Stimulated activated CD8-positive, alpha-beta memory T cell treated with anti-CD3 and anti-CD28 coated beads, Interleukin-2, amount 100 ng/mL, for 48 hours (primary cell): Measurements from ENCODE around the gene FRMD5.

Experiments
- DNase-seq, 2 donors: peaks; one replicate each; pipeline ENCODE4 v3.0.0-alpha.2; 2020; ENCODE audit warnings: low read depth in 2 of 2

The FRMD5 gene

GRCh38 chr15:43975326-43975725 is 219.7 kb downstream of the FRMD5 start:
- no peak for DNase-seq

GRCh38 chr15:43974852-43975251 is 220.2 kb downstream of the FRMD5 start:
- no peak for DNase-seq

- no peak for DNase-seq
Observed at GRCh38 chr15:43969802-43970375, 225.2 kb downstream of the FRMD5 start.

GRCh38 chr15:43968551-43968950 is 226.5 kb downstream of the FRMD5 start:
- DNase-seq: no peak

- no peak for DNase-seq
Observed at GRCh38 chr15:43966646-43967045, 228.4 kb downstream of the FRMD5 start.

DNA sequence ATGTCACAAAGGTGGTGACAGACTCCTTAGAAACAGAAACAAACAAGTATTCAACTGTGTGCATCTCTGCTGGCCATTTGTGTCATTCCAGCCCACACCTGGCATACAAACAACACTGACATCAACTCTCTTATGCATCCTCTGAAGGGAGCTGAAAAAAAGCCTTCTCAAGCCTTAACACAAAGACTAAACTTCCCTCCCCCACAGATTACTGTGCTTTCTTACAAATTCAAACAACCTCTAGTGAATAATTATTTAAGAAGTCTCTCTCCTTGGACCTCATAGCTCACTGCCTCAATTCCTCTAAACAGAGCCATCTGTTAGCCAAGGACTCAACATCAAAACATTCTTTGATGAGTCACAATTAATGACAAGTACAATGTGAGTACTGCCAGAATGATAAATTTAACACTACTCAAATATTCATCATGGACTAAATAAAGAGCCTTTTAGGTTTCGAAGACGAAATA is 236.2 kb downstream of the FRMD5 start:
- DNase-seq: no peak

GRCh38 chr15:43957724-43958123 is 237.3 kb downstream of the FRMD5 start:
- no peak for DNase-seq

DNA sequence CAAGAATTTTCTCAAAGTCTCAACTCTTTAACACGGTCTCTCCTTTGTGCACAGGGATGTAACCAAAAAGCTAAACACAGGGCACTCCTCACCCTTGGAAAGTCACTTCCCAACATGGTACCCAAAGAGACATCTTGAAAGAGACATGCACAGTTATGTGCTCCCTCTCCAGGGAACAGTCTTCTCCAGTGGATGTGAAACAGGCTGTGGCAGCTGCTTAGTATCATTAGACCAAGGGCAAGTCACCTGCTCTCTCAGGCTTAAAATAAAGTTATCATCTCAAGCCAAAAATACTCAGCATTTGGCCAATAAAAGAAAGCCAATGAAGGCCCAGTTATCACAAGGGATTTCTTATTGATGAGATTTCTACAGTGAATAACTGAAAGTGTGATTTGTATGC is 239.9 kb downstream of the FRMD5 start:
- no peak for DNase-seq

DNA sequence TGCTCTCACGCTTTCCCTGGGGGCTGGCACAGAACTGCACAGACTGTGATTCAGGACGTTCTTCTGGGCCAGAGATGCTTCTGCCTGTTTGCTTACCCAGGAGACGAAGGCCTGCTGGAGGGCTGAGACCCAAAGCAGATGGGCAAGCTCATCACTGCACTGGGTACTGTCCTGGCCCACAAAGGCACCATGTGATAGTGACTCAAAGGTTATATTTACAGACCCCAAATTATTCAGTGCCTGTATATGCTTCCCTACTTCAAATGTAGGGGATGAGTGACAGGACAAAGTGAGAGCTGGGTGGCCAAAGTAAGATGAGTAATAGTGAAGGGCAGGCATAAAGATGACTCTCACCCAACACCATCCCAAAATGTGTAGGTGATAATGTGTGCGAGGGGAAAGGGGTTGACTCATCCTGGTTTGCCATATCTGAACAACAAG is 240.9 kb downstream of the FRMD5 start:
- no peak for DNase-seq

DNA sequence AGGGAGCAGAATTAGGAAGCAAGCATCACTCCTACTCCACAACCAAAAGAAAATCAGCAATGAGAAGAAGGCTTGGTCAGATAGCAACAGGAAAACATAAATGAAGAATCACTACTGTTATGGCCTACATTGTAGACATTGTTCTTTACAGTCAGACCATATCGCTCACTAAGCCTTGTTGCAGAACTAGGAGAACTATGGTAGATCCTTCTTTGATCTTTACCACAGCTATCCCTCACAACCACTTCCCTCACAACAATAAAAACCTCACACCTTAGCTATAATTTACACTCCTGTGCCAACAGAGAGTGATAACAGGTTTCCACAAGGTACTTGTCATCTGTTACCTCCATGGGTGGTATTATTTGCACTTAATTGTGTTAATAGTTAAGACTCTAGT is 241.7 kb downstream of the FRMD5 start:
- DNase-seq: no peak

- no peak for DNase-seq
Observed at GRCh38 chr15:43950531-43950930, 244.5 kb downstream of the FRMD5 start.

GRCh38 chr15:43948691-43949325 is 246.3 kb downstream of the FRMD5 start:
- no peak for DNase-seq

DNA sequence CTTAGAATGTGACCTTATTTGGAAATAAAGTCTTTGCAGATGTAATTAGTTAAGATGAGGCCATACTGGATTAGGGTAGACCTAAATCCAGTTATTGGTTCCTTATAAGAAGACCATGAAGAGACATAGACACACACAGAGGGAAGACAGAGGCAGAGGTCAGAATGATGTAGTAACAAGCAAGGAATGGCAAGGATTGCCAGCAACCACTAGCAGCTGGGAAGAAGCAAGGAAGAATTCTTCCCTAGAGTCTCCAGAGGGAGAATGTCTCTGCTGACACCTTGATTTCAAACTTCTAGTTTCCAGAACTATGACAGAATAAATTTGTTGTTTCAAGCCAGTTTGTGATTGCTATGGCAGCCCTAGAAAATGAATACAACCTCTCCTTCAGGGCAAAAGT is 251.6 kb downstream of the FRMD5 start:
- no peak for DNase-seq

DNA sequence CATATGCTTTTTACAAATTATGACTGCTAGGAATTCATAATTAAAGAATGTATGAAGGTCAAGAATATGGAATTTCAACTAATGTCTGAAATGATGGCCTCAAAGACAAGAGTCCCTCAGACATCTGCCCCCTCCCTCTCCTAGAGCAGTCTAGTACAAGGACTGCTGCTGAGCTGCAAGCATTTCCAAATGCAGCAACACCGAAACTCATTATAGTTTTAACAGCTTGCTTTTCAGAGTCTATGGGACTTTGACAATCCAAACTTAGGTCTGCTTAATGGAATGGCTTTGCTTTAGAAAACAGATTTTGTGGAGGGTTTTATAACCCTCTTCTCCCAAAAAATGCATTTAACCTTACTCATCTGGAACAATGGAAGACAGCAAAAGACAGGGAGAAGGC is 252.9 kb downstream of the FRMD5 start:
- no peak for DNase-seq

DNA sequence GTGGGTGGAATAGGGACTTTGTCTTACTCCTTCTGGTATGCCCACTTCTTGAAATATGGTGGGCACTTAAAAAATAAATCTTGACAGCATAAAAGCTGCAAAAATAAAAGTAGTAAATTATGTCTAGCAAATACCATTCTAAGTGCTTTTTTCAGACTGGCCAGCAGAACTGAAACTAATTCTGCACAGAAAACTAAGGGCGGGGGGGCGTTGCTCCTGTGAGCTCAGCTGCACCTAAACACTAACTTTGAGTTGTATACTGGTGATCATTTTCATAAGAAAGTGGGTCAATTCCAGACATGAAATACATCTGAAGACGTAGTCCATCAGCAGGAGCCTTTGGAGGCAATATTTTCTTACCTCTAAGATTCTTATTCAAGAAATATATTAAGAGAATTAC is 253.5 kb downstream of the FRMD5 start:
- no peak for DNase-seq

GRCh38 chr15:43941071-43941470 is 254.0 kb downstream of the FRMD5 start:
- DNase-seq: no peak

DNA sequence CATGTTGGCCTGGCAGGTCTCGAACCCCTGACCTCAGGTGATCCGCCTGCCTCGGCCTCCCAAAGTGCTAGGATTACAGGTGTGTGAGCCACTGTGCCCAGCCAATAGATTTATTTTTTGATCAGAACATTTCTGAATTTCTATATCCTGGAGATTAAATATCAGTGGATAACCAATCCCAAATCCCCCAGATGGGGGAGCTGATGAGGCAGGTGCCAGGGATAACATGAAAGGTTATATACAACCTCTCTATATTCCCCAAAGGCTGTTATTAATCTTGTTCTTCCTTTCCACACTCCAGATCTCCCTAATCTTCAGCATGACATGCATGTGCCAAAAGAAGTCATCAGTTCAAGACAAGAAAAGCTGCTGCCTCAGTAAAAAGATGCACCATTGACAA is 256.0 kb downstream of the FRMD5 start:
- DNase-seq: no peak

GRCh38 chr15:43934480-43934879 is 260.6 kb downstream of the FRMD5 start:
- no peak for DNase-seq

GRCh38 chr15:43932907-43933306 is 262.2 kb downstream of the FRMD5 start:
- DNase-seq: no peak

DNA sequence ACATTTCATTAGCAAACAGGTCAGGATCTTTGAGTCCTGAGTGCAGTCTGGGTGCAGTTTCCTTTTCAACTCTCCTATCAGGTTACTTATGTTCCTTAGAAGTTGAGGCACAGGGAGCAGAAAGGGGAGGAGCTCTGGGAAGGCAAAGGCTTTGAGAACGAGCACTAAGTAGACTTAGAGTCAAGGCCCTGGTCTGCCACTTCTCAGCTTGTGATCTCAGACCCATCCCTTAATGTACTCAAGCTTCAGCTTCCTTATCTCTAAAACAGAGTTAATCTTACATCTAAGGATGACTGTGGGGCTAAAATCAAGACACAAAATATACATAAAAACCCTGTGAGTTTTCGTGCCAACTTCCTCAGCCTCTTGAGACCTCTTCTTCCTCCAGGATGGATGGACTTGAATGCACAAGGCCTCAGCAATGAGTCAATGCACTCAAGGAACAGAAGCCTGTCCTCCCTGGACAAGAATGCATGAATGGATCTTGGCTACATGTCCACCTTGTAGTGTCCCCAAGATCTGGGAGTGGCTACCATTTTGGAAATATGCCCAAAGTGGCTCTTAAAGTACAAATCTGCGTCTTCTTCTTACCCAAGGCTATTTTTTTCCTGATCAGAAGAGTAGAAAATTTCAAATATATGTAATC is 263.2 kb downstream of the FRMD5 start:
- DNase-seq: no peak

- no peak for DNase-seq
Observed at GRCh38 chr15:43931119-43931518, 264.0 kb downstream of the FRMD5 start.

DNA sequence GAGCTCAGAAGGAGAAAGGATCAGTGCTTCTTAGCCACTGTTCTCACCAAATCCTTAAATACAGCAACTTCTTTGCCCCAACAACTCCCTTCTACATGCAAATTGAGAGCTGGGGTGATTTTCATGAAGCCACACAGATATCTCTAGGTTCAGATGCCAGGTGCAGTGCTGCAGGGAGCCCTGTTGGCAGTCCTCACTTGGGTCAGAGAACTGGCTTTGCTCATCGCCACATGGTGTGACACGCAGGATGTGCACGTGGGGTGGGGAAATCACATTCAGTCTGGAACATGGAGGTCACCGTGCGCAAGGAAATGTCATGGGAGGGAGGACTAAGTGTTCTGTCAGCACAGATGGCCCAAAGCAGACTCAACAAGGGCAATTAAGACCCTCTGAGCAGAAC is 264.5 kb downstream of the FRMD5 start:
- DNase-seq: no peak

DNA sequence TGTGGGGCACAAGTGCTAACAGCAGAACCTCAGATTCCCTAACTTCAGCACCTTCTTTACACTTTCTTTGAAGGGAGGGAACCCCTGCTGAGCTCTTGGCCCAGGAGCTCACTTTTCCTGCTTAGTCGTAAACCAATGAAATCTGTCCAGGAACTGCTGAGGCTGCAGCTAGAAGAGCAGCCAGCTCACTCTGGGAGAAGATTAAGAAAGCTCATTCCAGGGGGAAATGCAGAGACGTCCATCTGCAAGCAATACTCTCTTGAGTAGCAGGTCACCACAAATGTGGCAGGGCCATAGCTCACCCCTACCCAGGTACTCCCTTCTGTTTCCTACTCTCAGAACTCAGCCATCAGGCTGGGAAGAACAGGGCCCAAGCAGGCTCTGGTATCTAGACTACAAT is 265.0 kb downstream of the FRMD5 start:
- DNase-seq: no peak
